IPS-11a (cell line): ENCODE results near the gene SYNM.

Experiments used
- H3K4me3 ChIP-seq: one replicate; pipeline ENCODE4 v1.5.1; 2013; ENCODE audit warnings: low read depth, low read length, control low read depth

Gene SYNM

GRCh38 chr15:99085413-99086326 lies 19.2 kb upstream of the SYNM start:
- no peak overlapping the region for H3K4me3 ChIP-seq

DNA sequence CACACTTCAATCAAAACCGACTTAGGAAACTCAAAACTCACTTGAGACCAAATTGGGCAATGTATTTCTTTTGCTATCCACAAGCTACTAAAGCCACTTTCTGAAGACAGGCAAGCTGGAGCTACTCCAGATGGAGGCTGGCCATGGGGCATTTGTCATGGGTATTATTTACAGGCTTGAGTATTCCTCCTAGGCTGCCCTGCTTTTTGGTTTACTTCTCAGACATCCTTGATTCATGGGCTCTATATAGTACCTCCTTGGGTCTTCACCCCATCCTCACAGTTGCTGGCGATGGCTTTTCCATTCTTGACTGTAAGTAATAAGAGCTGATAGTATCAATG lies 18.6 kb upstream of the SYNM start:
- no peak overlapping the region for H3K4me3 ChIP-seq

DNA sequence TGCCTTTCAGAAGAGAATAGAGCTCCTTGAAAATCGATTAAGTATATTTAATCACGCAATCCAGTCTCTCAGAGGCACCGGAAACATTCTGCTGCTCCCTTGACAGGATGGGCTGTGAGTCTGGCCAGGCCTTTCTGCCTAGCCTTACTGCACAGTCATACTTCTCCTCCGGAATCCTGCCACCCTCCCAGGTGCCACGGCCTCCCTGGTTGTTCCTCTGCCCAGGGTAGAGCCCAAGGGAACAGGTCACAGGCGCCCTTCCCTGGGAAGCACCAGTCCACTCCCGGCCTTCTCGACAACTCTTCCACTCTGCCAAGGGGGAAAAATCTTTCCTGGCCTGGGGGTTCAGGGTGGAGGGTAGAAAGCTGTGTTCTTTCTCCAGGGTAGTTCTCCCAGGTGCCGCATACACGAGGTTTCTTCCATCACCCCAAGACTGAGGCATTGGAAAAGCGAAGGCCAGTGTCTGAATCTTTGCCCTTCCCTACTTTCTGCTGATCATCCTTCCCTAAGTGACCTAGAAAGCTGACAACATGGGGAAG lies 17.4 kb upstream of the SYNM start:
- H3K4me3 ChIP-seq: no peak overlapping the region

DNA sequence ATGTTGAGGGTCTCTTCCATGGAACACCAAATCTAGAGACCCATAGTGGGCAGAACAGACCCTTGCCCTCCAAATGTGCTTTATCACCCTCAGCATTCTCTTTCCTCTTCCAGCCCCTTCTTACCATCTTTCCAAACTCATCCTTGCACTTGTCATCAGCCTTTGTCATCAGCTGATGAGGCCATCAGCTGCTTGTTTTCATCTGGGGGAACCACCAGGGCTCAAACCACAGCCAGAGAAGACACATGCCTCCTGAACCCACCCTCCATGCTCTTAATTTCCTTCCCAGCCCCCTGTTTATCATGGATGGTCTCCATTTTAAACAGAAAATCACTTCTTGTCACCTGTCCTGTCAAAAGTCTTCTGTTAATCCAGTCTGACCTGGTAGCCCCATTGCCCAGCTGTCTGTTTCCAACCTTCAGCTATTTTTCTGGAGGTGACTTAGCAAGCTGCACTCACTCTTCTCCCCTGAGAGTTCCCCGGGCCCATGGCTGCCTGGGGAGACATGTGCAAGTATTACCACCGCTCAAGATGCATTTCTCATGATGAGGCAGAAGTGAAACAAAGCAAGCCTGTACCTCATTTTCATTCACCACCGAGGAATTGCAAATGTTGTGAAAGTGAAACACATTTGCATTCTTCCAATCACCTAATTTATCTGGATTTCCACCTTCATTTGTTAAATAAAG lies 14.7 kb upstream of the SYNM start:
- no peak overlapping the region for H3K4me3 ChIP-seq

DNA sequence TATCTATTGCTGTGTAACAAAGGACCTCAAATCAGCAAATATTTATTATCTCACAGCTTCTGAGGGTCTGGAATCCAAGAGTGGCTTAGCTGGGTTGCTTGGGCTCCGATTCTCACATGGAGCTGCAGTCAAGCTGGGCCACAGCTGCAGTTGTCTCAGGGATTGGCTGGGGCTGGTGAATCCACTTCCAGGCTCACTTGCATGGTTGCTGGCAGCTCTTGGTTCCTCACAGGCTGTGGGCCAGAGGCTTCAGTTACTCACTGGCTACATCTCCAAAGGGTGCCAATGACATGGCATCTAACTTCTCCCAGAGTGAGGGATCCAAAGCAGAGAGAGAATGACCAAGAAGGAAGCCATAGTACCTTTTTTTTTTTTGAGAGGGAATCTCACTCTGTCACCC lies 13.9 kb upstream of the SYNM start:
- no peak overlapping the region for H3K4me3 ChIP-seq

GRCh38 chr15:99092554-99093172 lies 12.2 kb upstream of the SYNM start:
- H3K4me3 ChIP-seq: no peak overlapping the region

DNA sequence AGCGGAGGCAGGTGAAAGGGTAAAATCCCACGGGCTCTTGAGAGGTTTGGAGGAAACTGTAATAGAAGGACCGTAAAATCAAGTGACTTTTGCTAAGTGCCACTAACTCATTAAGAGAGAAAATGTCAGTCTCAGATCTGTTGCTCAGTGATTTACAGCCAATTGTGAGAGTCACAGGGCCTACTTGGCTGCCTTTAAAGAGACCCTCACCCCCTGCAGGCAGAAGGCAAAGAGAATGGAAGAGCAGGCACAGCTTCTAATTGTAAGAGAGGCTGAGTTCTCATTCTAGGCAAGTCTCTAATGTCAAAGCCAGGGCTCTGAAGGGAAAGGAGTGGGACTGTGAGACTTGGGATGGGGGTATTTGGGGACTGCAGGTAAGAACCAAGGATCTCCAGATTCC lies 9.3 kb upstream of the SYNM start:
- no peak overlapping the region for H3K4me3 ChIP-seq

GRCh38 chr15:99096173-99096893 lies 8.5 kb upstream of the SYNM start:
- H3K4me3 ChIP-seq: no peak overlapping the region

DNA sequence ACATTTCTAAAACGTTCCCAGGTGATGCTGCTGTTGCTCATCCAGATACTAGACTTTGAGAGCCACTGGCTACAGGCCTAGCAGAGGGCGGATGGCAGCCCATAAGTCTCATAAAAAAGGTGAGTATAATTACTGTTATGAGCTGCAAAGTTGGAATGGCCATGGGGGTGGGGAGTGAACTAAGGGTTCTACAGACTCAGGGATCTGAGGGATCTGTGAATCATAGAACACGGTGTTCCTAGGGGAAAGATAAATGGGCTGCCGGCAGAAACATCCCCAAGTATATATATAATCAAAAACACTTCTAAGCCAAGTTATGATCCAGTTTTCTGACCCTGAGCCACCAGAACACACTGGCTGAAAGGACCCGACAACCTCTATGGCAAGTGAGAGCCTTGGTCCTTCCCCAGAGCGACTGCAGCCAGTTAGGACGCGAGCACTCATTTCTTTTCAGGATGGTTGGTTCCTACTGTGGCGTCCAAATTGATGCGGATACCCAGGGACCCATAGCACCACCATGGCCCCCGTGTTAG lies 7.9 kb upstream of the SYNM start:
- H3K4me3 ChIP-seq: no peak overlapping the region

DNA sequence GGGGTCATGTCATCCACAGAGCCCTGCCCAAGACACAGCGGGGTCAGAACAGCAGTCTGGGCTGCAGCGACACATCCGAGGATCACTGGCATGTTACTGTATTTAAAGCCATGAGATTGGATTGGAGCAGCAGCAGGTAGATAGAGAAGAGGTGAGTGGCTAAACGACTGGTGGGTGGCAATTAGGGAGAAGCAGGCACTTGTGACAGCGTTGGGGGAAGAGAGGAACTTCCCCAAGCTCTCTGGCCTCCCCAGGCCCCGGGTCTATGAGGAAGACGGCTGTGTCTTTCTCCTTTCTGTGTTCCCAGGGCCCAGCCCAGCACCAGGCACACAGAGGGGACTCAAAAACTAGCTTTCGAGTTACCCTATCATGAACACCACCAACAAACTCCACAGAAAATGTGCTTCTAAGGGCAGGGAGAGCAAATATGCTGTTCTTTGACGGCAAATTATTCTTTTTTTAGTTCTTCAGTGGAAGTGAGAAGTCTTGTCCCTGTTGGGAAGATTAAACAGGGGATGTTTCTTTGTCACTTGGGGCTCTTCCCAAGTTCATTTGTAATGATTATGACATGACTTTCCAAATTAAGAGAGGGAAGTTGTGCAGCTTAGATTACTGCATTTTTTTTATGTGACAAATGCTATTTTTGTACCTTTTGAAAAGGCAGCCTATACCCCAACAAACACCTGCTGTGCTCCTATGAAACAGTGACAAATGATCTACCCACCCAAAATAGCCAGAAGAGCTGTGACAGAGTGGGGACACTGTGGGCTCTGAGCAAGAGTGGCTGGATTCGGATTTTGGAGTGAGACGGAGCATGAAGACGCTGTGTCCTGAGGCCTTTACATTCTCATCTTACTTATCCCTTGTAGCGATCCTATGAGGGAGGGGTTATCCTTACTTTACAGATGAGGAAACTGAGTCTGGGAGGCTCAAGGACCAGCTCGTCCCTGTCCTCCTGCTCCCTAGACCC lies 7.2 kb upstream of the SYNM start:
- H3K4me3 ChIP-seq: no peak overlapping the region

DNA sequence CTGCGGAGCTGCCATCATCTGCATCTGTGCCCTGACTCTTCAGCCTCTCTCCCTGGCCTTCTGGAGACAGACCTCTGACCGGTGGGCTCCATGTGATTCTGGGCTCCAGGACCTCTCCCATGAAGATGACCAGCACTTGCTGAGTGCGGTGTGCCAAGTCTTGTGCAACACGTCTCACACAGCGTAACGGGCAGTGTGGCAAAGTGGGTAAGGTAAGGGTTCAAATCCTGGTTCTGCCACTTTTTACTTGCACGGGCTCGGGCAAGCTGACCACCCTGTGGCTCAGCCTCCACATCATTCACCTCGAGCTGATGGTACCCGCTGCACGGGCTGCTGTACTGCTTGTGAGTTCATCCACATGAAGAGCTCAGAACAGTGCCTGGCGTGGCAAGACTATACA lies 6.5 kb upstream of the SYNM start:
- no peak overlapping the region for H3K4me3 ChIP-seq

GRCh38 chr15:99098991-99099390 lies 5.9 kb upstream of the SYNM start:
- no peak overlapping the region for H3K4me3 ChIP-seq

DNA sequence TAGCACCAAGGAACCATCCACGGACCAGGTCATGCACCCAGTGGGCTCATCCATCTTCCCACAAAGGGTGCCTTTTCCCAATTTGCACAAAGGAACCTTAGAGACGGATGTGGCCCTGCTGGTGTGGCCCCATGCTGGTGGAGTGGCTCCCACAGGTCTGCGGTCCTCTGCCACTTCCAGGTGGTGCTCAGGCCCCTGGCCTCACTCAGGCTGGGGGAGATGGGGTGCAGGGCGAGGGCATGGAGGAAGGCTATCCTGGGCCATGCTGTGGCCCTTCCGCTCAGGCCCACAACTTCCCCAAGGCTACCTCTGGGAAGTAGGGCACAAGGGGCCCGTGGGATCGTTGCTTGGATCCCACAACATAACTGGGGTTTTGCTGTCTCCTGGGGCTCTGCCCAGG lies 5.2 kb upstream of the SYNM start:
- no peak overlapping the region for H3K4me3 ChIP-seq

DNA sequence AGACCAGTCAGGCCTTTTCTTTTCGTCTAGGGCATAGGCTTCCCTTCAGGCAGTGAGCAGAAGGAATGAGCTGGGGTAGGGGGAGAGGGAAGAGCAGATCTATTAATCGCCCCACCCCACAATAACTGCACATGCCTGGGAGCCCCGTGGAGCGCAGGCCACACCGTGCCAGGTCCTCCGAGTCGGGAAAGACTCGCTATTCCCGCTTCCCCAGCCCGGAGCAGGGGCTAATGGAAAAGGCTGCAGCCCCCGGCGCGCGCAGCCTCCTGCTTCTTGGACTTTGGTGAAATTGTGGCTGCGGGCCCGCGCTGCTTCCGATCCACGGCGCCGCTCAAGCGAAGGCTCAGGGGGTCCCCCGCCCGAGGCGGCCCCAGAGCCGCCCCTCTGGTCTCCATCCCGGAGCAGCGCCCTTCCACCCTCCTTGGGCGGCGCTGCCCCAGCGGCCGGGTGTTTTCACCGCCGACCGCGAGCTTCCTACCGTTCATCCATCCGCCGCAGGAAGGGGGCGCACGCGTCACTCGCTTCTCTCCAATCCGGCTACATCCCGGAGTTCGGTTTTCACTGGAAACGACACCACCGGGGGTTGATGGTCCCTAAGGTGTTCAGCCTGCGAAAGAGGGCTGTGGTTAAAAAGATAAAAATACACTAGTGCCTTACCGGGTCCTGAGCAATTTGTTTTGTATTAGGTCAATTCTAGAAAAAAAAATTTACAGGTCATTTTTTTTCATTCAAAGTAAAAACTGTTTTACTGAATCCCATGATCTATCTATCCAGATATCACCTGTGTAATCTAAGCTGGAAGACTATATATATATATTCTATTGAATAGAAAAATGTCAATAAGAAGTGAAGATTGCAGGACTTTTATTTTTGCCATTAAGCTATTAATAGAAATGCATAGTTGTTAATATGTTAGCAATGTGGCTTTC lies 4.4 kb upstream of the SYNM start:
- peak overlapping the region; percentile 18 for H3K4me3 ChIP-seq

DNA sequence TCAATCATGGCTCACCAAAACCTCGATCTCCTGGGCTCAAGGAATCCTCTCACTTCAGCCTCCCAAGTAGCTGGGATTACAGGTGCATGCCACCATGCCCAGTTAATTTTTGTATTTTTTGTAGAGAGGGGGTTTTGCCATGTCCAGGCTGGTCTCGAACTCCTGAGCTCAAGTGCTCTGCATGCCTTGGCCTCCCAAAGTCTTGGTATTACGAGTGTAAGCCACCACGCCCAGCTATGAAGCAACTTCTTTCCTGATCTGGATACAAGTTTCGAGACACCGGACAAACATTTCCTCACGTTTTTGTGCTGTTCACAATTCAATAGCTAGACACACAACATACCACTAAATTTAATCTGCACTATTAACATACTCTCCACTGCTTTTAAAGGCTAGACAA lies 3.4 kb upstream of the SYNM start:
- H3K4me3 ChIP-seq: no peak overlapping the region

DNA sequence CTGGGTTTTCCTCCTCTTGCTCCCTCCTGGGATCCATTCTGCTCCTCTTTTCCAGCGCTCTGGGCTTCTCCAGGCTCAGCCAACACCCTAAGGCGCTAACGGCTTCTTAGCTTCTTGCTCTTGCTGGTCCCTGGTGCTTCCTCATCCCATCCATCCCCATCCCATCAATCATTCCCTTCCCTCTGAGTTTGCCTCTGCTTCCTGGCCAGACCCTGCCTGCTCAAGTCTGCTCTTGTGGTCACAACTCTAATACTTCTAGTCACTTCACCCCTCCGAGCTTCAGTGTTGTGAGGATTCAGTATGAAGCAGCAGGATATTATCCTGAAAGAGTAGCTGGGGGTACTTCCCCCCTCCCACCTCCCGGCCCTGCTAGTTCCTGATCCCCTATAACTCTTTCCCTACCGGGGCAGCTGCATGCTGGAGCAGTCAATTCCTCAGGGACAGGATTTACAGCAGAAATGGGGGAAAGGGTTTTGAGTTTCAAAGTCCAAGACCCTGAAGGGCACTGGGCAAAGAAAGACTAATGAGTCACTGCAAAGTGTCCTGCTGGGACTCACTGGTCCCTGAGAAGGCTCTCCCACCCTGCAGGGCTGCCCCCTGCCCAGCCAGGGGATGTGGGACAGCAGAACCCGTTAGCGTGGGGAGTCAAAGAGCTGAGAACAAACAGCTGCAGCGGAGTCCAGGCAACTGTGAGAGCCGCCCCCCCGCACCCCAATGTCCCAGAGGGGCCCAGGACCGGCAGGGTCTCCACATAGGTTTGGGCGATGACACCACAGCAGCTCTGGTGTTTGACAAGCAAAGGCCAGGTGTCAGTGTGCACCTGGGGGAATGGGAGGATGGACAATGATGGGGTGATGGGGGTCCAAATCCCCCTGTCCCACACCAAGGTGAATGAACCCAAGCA lies 2.3 kb upstream of the SYNM start:
- no peak overlapping the region for H3K4me3 ChIP-seq

- H3K4me3 ChIP-seq: no peak overlapping the region
Observed at GRCh38 chr15:99103279-99103678, 1.6 kb upstream of the SYNM start.
